ENCODE measurements around the gene ART5. TPM values are rescaled to one million over a fixed set of nuclear protein-coding genes. Genes with fewer than 3 reads are reported as not detected.
"Not testable (repeated sequence)": the region's sequence is repeated elsewhere in the genome, so short reads cannot be mapped to it uniquely, and the experiment has no call there.

The ART5 gene
- total RNA-seq, 1 donor from 2014 or later: not detected

- intact Hi-C loops (cut with DNase I): no loop called here
- no peaks in the 10 kb centered on the region for H3K27me3 ChIP-seq
- H3K27ac ChIP-seq: no peak overlapping the region
- H3K4me1 ChIP-seq: no peaks in the 10 kb centered on the region
- no peaks in the 10 kb centered on the region for H3K9me3 ChIP-seq
- TF ChIP-seq CTCF (IDR thresholded peaks at IDR 0.05): no peak
- DNase-seq (ENCODE audit: low spot score in 2 of 2): no peak
- H3K4me3 ChIP-seq: no peak overlapping the region
- H3K36me3 ChIP-seq: peaks cover 26 to 36% of the 10 kb centered on the region in 2 donors
These were observed 22.3 kb upstream of the ART5 start for GRCh38 chr11:3664032-3664630.

GRCh38 chr11:3662856-3663255 lies 21.1 kb upstream of the ART5 start:
- H3K9me3 ChIP-seq: no peaks in the 10 kb centered on the region
- DNase-seq (ENCODE audit: low spot score in 2 of 2): no peak
- intact Hi-C loops (cut with DNase I): no loop called here
- no peaks in the 10 kb centered on the region for H3K27me3 ChIP-seq
- no peak overlapping the region for H3K27ac ChIP-seq
- H3K36me3 ChIP-seq: peaks cover 21 to 25% of the 10 kb centered on the region in 2 donors
- H3K4me3 ChIP-seq: no peak overlapping the region
- TF ChIP-seq CTCF (IDR thresholded peaks at IDR 0.05): no peak
- H3K4me1 ChIP-seq: no peaks in the 10 kb centered on the region

- H3K9me3 ChIP-seq: no peaks in the 10 kb centered on the region
- intact Hi-C loops (cut with DNase I): no loop called here
- H3K27me3 ChIP-seq: no peaks in the 10 kb centered on the region
- H3K27ac ChIP-seq: no peak overlapping the region
- H3K4me1 ChIP-seq: no peaks in the 10 kb centered on the region
- H3K36me3 ChIP-seq: peaks cover 5 to 6% of the 10 kb centered on the region in 2 donors
- no peak for TF ChIP-seq CTCF (IDR thresholded peaks at IDR 0.05)
- no peak for DNase-seq (ENCODE audit: low spot score in 2 of 2)
- H3K4me3 ChIP-seq: no peak overlapping the region
These were observed 19.2 kb upstream of the ART5 start for GRCh38 chr11:3660960-3661359.

- no peak overlapping the region for H3K27ac ChIP-seq
- no peak for TF ChIP-seq CTCF (IDR thresholded peaks at IDR 0.05)
- DNase-seq (ENCODE audit: low spot score in 2 of 2): peak in 1 of 2 donors; percentile 44
- no peak overlapping the region for H3K4me3 ChIP-seq
- H3K27me3 ChIP-seq: no peaks in the 10 kb centered on the region
- no peaks in the 10 kb centered on the region for H3K36me3 ChIP-seq
- no peaks in the 10 kb centered on the region for H3K4me1 ChIP-seq
- no peaks in the 10 kb centered on the region for H3K9me3 ChIP-seq
- intact Hi-C loops (cut with DNase I): no loop called here
These were observed 18.1 kb upstream of the ART5 start for GRCh38 chr11:3659595-3660515.

- Histone ChIP-seq H3K36me3 (no peaks in the 10 kb centered on the region), H3K27me3 (no peaks in the 10 kb centered on the region), H3K4me1 (no peaks in the 10 kb centered on the region), H3K4me3 (no peak overlapping the region), H3K9me3 (no peaks in the 10 kb centered on the region), H3K27ac (no peak overlapping the region)
- intact Hi-C loops (cut with DNase I): no loop called here
- no peak for TF ChIP-seq CTCF (IDR thresholded peaks at IDR 0.05)
- no peak for DNase-seq (ENCODE audit: low spot score in 2 of 2)
These were observed 16.5 kb upstream of the ART5 start for GRCh38 chr11:3658252-3658651.

GRCh38 chr11:3657331-3657730 lies 15.5 kb upstream of the ART5 start:
- intact Hi-C loops (cut with DNase I); H3K27ac ChIP-seq; H3K4me3 ChIP-seq; H3K27me3 ChIP-seq; H3K9me3 ChIP-seq; H3K4me1 ChIP-seq; DNase-seq (ENCODE audit: low spot score in 2 of 2); H3K36me3 ChIP-seq: not testable (repeated sequence)
